ENCODE measurements around the gene LRRC7. TPM values are rescaled to one million over a fixed set of nuclear protein-coding genes. Genes with fewer than 3 reads are reported as not detected.

The LRRC7 gene
- total RNA-seq, 2 experiments from 2014 or later, result 0.14 to 0.20 TPM

GRCh38 chr1:70103770-70104169 is 536.0 kb downstream of the LRRC7 start:
- no peak for ATAC-seq (ENCODE audit: poor library complexity)
- H3K36me3 Mint-ChIP-seq (ENCODE audit: low read depth), result no peaks in the 10 kb centered on the region
- ChIA-PET CTCF (no interaction called here), POLR2A (no interaction called here)
- no peaks in the 10 kb centered on the region for H3K9me3 Mint-ChIP-seq
- no peak overlapping the region for H3K4me3 Mint-ChIP-seq
- Histone ChIP-seq H3K36me3 (ENCODE audit: insufficient read depth, low read length) (no peaks in the 10 kb centered on the region), H3K4me3 (ENCODE audit: low read length) (no peak overlapping the region), H3K4me1 (ENCODE audit: insufficient read depth, low read length) (no peaks in the 10 kb centered on the region), H3K27me3 (ENCODE audit: control insufficient read depth in 1 of 2, insufficient read depth in 2 of 2, low read length in 2 of 2) (peaks cover 0 to 5% of the 10 kb centered on the region in 2 experiments), H3K9me3 (ENCODE audit: control insufficient read depth in 1 of 2, insufficient read depth in 1 of 2, low read length in 2 of 2) (no peaks in the 10 kb centered on the region), H3K27ac (ENCODE audit: low read depth in 1 of 2, low read length in 2 of 2) (no peak overlapping the region)
- H3K27me3 Mint-ChIP-seq, result peaks cover 10% of the 10 kb centered on the region
- TF ChIP-seq CTCF (IDR thresholded peaks at IDR 0.05), result no peak
- H3K4me1 Mint-ChIP-seq (ENCODE audit: low read depth), result no peaks in the 10 kb centered on the region
- DNase-seq, result no peak
- intact Hi-C loops (cut with DNase I, micrococcal nuclease), result no loop called here
- no peak overlapping the region for H3K27ac Mint-ChIP-seq

- Histone ChIP-seq H3K9me3 (ENCODE audit: control insufficient read depth in 1 of 2, insufficient read depth in 1 of 2, low read length in 2 of 2) (no peaks in the 10 kb centered on the region), H3K4me1 (ENCODE audit: insufficient read depth, low read length) (no peaks in the 10 kb centered on the region), H3K27ac (ENCODE audit: low read depth in 1 of 2, low read length in 2 of 2) (no peak overlapping the region), H3K27me3 (ENCODE audit: control insufficient read depth in 1 of 2, insufficient read depth in 2 of 2, low read length in 2 of 2) (peaks cover 0 to 5% of the 10 kb centered on the region in 2 experiments), H3K4me3 (ENCODE audit: low read length) (no peak overlapping the region), H3K36me3 (ENCODE audit: insufficient read depth, low read length) (no peaks in the 10 kb centered on the region)
- Mint-ChIP-seq H3K27me3 (peaks cover 22% of the 10 kb centered on the region), H3K4me1 (ENCODE audit: low read depth) (no peaks in the 10 kb centered on the region), H3K36me3 (ENCODE audit: low read depth) (no peaks in the 10 kb centered on the region), H3K4me3 (no peak overlapping the region), H3K27ac (no peak overlapping the region), H3K9me3 (no peaks in the 10 kb centered on the region)
- no peak for DNase-seq
- ChIA-PET CTCF (no interaction called here), POLR2A (no interaction called here)
- ATAC-seq (ENCODE audit: poor library complexity), result no peak
- TF ChIP-seq CTCF (IDR thresholded peaks at IDR 0.05), result no peak
- intact Hi-C loops (cut with DNase I, micrococcal nuclease), result no loop called here
Measured at GRCh38 chr1:70109241-70109640, 541.5 kb downstream of the LRRC7 start.

DNA sequence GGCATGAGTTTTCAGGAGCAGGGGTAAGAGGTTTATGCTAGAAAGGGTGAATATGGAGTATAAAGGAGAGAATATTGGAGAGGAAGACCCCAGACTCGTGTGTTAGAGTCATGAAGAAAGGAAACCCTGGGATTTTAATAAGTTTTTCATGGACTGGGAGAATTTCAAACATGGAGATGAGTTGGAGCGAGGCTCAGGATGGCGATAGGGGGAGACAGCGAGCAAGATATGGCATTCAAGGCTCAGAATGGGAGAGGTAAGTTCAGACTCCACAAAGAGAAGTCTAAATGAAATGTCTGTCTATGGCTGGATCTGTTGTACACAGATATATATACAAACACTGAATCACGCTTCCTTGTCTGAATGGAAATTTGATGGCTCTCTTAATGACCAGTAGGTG is 545.1 kb downstream of the LRRC7 start:
- no peaks in the 10 kb centered on the region for H3K4me1 Mint-ChIP-seq (ENCODE audit: low read depth)
- H3K9me3 Mint-ChIP-seq, result no peaks in the 10 kb centered on the region
- DNase-seq (no peak), ATAC-seq (ENCODE audit: poor library complexity) (no peak)
- peaks cover 22% of the 10 kb centered on the region for H3K27me3 Mint-ChIP-seq
- CTCF ChIA-PET, result interaction anchor here (0.9 kb wide), 1 partner anchor 30 kb away, joined by 3 read pairs; no protein-coding TSS in a partner anchor
- Histone ChIP-seq H3K4me3 (ENCODE audit: low read length) (no peak overlapping the region), H3K27ac (ENCODE audit: low read depth in 1 of 2, low read length in 2 of 2) (no peak overlapping the region), H3K4me1 (ENCODE audit: insufficient read depth, low read length) (no peaks in the 10 kb centered on the region), H3K9me3 (ENCODE audit: control insufficient read depth in 1 of 2, insufficient read depth in 1 of 2, low read length in 2 of 2) (no peaks in the 10 kb centered on the region), H3K36me3 (ENCODE audit: insufficient read depth, low read length) (no peaks in the 10 kb centered on the region), H3K27me3 (ENCODE audit: control insufficient read depth in 1 of 2, insufficient read depth in 2 of 2, low read length in 2 of 2) (no peaks in the 10 kb centered on the region)
- H3K36me3 Mint-ChIP-seq (ENCODE audit: low read depth), result no peaks in the 10 kb centered on the region
- POLR2A ChIA-PET, result no interaction called here
- no peak overlapping the region for H3K4me3 Mint-ChIP-seq
- no peak overlapping the region for H3K27ac Mint-ChIP-seq
- no peak for TF ChIP-seq CTCF (IDR thresholded peaks at IDR 0.05)
- intact Hi-C loops (cut with DNase I, micrococcal nuclease), result no loop called here

All from CD4-positive, alpha-beta T cell (primary cell).